Measurements from ENCODE around the gene ADGRE1. TPM values are rescaled to one million over a fixed set of nuclear protein-coding genes. Genes with fewer than 3 reads are reported as not detected.

ADGRE1 gene
- total and polyA plus RNA-seq, 2 of the 4 experiments (the other 2 are of a cell fraction): not detected

DNA sequence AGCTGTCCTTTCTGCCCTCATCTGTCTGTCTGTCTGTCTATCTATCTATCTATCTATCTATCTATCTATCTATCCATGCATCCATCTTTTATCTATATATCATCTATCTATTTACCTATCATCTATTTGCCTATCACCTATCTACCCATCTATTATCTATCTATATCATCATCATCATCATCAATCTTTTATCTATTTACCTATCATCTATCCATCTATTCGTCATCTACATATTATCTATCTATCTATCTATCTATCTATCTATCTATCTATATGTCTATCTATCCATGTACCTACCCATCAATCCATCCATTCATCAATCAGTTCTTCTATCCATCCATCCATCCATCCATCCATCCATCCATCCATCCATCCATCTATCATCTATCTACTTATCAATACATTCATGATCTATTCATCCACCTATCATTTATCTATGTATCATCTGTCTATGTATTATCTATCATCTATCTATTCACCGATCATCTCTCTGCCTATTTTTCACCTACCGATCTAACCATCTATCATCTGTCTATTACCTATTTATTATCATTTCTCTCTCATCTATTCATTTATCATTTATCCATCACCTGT lies 49.2 kb upstream of the ADGRE1 start:
- POLR2A ChIA-PET (ENCODE audit: unreplicated experiment): no interaction called here

More for the DNA sequence above, 49.2 kb upstream of the ADGRE1 start:
- no peak overlapping the region for H3K18ac ChIP-seq (ENCODE audit: low read depth, low read length)
- H3K4me2 ChIP-seq (ENCODE audit: low read depth, low read length): no peak overlapping the region
- no peaks in the 10 kb centered on the region for H3K27me3 ChIP-seq (ENCODE audit: control insufficient read depth, insufficient read depth, low read length)
- ATAC-seq (ENCODE audit: low read depth) (no peak), DNase-seq (no peak)
- H4K8ac ChIP-seq (ENCODE audit: low read depth in 2 of 2, low read length in 2 of 2): no peak overlapping the region
- CTCF ChIA-PET: no interaction called here
- H4K91ac ChIP-seq (ENCODE audit: insufficient read depth, low read depth, low read length): no peak overlapping the region
- H3K4me3 ChIP-seq (ENCODE audit: insufficient read depth, low read depth, low read length): no peak overlapping the region
- no TSS peak for BruUV-seq (replicated peaks)
- H4K20me1 ChIP-seq (ENCODE audit: insufficient read depth, low read length): no peaks in the 10 kb centered on the region
- no peak overlapping the region for H3K27ac ChIP-seq (ENCODE audit: insufficient read depth, low read length)
- no peak for TF ChIP-seq BHLHE40 (IDR thresholded peaks at IDR 0.05; ENCODE audit: low read depth, low read length)
- TF ChIP-seq, protein P1, sequence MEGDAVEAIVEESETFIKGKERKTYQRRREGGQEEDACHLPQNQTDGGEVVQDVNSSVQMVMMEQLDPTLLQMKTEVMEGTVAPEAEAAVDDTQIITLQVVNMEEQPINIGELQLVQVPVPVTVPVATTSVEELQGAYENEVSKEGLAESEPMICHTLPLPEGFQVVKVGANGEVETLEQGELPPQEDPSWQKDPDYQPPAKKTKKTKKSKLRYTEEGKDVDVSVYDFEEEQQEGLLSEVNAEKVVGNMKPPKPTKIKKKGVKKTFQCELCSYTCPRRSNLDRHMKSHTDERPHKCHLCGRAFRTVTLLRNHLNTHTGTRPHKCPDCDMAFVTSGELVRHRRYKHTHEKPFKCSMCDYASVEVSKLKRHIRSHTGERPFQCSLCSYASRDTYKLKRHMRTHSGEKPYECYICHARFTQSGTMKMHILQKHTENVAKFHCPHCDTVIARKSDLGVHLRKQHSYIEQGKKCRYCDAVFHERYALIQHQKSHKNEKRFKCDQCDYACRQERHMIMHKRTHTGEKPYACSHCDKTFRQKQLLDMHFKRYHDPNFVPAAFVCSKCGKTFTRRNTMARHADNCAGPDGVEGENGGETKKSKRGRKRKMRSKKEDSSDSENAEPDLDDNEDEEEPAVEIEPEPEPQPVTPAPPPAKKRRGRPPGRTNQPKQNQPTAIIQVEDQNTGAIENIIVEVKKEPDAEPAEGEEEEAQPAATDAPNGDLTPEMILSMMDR (conservative IDR thresholded peaks at IDR 0.05; ENCODE audit: low read depth, low read length): no peak
- no peak for TF ChIP-seq NFE2L2 (IDR thresholded peaks at IDR 0.05; ENCODE audit: low read depth, low read length)
- TF ChIP-seq FOS (IDR thresholded peaks at IDR 0.05; ENCODE audit: low read depth, low read length): no peak
- TF ChIP-seq POLR2A (IDR thresholded peaks at IDR 0.05; ENCODE audit: low read depth, low read length): no peak
- no peak for TF ChIP-seq RFX5 (IDR thresholded peaks at IDR 0.05; ENCODE audit: low read depth, low read length)
- no peak for TF ChIP-seq RCOR1 (IDR thresholded peaks at IDR 0.05; ENCODE audit: insufficient replicate concordance, low read length)
- TF ChIP-seq SMC3 (IDR thresholded peaks at IDR 0.05; ENCODE audit: low read depth, low read length): no peak
- TF ChIP-seq RAD21 (IDR thresholded peaks at IDR 0.05; ENCODE audit: low read length): no peak
- TF ChIP-seq, protein P2, sequence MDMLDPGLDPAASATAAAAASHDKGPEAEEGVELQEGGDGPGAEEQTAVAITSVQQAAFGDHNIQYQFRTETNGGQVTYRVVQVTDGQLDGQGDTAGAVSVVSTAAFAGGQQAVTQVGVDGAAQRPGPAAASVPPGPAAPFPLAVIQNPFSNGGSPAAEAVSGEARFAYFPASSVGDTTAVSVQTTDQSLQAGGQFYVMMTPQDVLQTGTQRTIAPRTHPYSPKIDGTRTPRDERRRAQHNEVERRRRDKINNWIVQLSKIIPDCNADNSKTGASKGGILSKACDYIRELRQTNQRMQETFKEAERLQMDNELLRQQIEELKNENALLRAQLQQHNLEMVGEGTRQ (IDR thresholded peaks at IDR 0.05; ENCODE audit: low read depth, low read length): no peak
- intact Hi-C loops (cut with micrococcal nuclease): no loop called here
- H2AK5ac ChIP-seq (ENCODE audit: low read depth, low read length): no peak overlapping the region
- H3K14ac ChIP-seq (replicated peaks; ENCODE audit: low read depth, low read length): no peak overlapping the region
- no peak overlapping the region for H4K5ac ChIP-seq (ENCODE audit: low read depth, low read length)
- H3K36me3 ChIP-seq (ENCODE audit: control insufficient read depth, insufficient read depth, low read length): no peaks in the 10 kb centered on the region
- H3K23ac ChIP-seq (ENCODE audit: low read depth, low read length): no peak overlapping the region
- H3K4ac ChIP-seq (ENCODE audit: low read depth, low read length): no peak overlapping the region
- in situ Hi-C loops (cut with MboI; ENCODE audit: low sequenced_read_pairs): no loop called here
- H2AK9ac ChIP-seq (replicated peaks; ENCODE audit: low read depth, low read length, poor library complexity): no peak overlapping the region
- H3K9ac ChIP-seq (ENCODE audit: low read depth, low read length): no peak overlapping the region
- H2BK20ac ChIP-seq (ENCODE audit: low read depth, low read length): no peak overlapping the region
- no peak overlapping the region for H3K56ac ChIP-seq (ENCODE audit: extremely low read depth, insufficient read depth, low read length)
- dilution Hi-C loops (cut with HindIII; ENCODE audit: low sequenced_read_pairs, unreplicated experiment): no loop called here
- H2AFZ ChIP-seq (replicated peaks; ENCODE audit: low read length, poor library complexity): no peak overlapping the region
- H3K79me1 ChIP-seq (ENCODE audit: low read depth in 1 of 2, low read length in 2 of 2): no peaks in the 10 kb centered on the region
- H3K9me3 ChIP-seq (ENCODE audit: control insufficient read depth, insufficient read depth, low read length): peaks cover 13% of the 10 kb centered on the region
- H2BK5ac ChIP-seq (ENCODE audit: low read depth, low read length, poor library complexity, severe bottlenecking): no peak overlapping the region
- no peak overlapping the region for H2BK15ac ChIP-seq (ENCODE audit: low read depth, low read length)
- H3K9me1 ChIP-seq (ENCODE audit: insufficient read depth, low read length): no peaks in the 10 kb centered on the region
- no peak overlapping the region for H2BK120ac ChIP-seq (ENCODE audit: low read depth, low read length)
- H3K4me1 ChIP-seq (ENCODE audit: control insufficient read depth, insufficient read depth, low read length): no peaks in the 10 kb centered on the region
- WGBS, 2 experiments (ENCODE audit: extremely low coverage in 2 of 2, insufficient read length in 1 of 2): 74 to 100% methylated on average over 2 to 3 of the region's 3 CpGs
